H9 (cell line): ENCODE measurements around the gene CEACAM5. TPM values are rescaled to one million over a fixed set of nuclear protein-coding genes. Genes with fewer than 3 reads are reported as not detected.

Experiments used
- DNase-seq: peaks from one replicate; pipeline ENCODE4 v3.0.0-alpha.2; 2017
- H2AFZ ChIP-seq: one replicate; pipeline ENCODE4 v1.6.1; 2013; ENCODE audit warnings: mild to moderate bottlenecking, low read length, control low read depth, moderate library complexity
- H2AK5ac ChIP-seq: 2 replicates; pipeline ENCODE4 v1.6.1; 2013; ENCODE audit warnings: low read length, control low read depth, mixed read lengths; ENCODE audit not compliant: insufficient read length
- H2BK120ac ChIP-seq: one replicate; pipeline ENCODE4 v1.6.1; 2013; ENCODE audit warnings: low read depth, mild to moderate bottlenecking, low read length, control low read depth, inconsistent platforms; ENCODE audit not compliant: poor library complexity, severe bottlenecking
- H2BK12ac ChIP-seq: 2 replicates; pipeline ENCODE4 v1.6.1; 2013; ENCODE audit warnings: low read length, control low read depth, mixed read lengths, low read depth; ENCODE audit not compliant: insufficient read length
- H2BK15ac ChIP-seq: 2 replicates; pipeline ENCODE4 v1.6.1; 2013; ENCODE audit warnings: low read depth, low read length, control low read depth
- H2BK20ac ChIP-seq: one replicate; pipeline ENCODE4 v1.6.1; 2013; ENCODE audit warnings: low read depth, mild to moderate bottlenecking, low read length, control low read depth, inconsistent platforms; ENCODE audit not compliant: poor library complexity, severe bottlenecking
- H2BK5ac ChIP-seq: 2 replicates; pipeline ENCODE4 v1.6.1; 2013; ENCODE audit warnings: low read length, control low read depth, mixed read lengths; ENCODE audit not compliant: insufficient read length
- H3K14ac ChIP-seq: 2 replicates; pipeline ENCODE4 v1.6.1; 2013; ENCODE audit warnings: low read length, control low read depth; ENCODE audit not compliant: insufficient read depth
- H3K18ac ChIP-seq: 2 replicates; pipeline ENCODE4 v1.6.1; 2013; ENCODE audit warnings: low read depth, mild to moderate bottlenecking, mixed read lengths, low read length, control low read depth; ENCODE audit not compliant: insufficient read length
- H3K23ac ChIP-seq: 2 replicates; pipeline ENCODE4 v1.6.1; 2013; ENCODE audit warnings: low read length, control low read depth, mixed read lengths, low read depth; ENCODE audit not compliant: insufficient read length
- H3K23me2 ChIP-seq: 2 replicates; pipeline ENCODE4 v1.6.1; 2013; ENCODE audit warnings: low read depth, mild to moderate bottlenecking, mixed read lengths, low read length, control low read depth; ENCODE audit not compliant: insufficient read length, poor library complexity, severe bottlenecking
- H3K27ac ChIP-seq: 2 replicates; pipeline ENCODE4 v1.5.1; 2013; ENCODE audit warnings: low read length, control low read depth, mixed read lengths, low read depth; ENCODE audit not compliant: insufficient read length
- H3K27me3 ChIP-seq: 2 replicates; pipeline ENCODE4 v1.6.1; 2013; ENCODE audit warnings: low read length, control low read depth, inconsistent platforms; ENCODE audit not compliant: insufficient read depth
- H3K4ac ChIP-seq: 2 replicates; pipeline ENCODE4 v1.6.1; 2013; ENCODE audit warnings: low read depth, mild to moderate bottlenecking, control low read depth, inconsistent platforms, low read length, moderate library complexity
- H3K4me1 ChIP-seq: 2 replicates; pipeline ENCODE4 v1.6.1; 2013; ENCODE audit warnings: low read length, control low read depth, inconsistent platforms; ENCODE audit not compliant: insufficient read depth
- H3K4me2 ChIP-seq: 2 replicates; pipeline ENCODE4 v1.6.1; 2013; ENCODE audit warnings: low read length, control low read depth, mixed read lengths; ENCODE audit not compliant: insufficient read length, insufficient read depth
- H3K56ac ChIP-seq: 2 replicates; pipeline ENCODE4 v1.6.1; 2013; ENCODE audit warnings: low read depth, mild to moderate bottlenecking, mixed read lengths, low read length, control low read depth; ENCODE audit not compliant: insufficient read length
- H3K79me1 ChIP-seq: 2 replicates; pipeline ENCODE4 v1.6.1; 2013; ENCODE audit warnings: low read depth, mild to moderate bottlenecking, moderate library complexity, low read length, control low read depth, inconsistent platforms; ENCODE audit not compliant: insufficient read depth, poor library complexity, severe bottlenecking
- H3K79me2 ChIP-seq: 2 replicates; pipeline ENCODE4 v1.6.1; 2013; ENCODE audit warnings: low read length, control low read depth, inconsistent platforms; ENCODE audit not compliant: insufficient read depth
- H3K9ac ChIP-seq: 2 replicates; pipeline ENCODE4 v1.6.1; 2013; ENCODE audit warnings: low read length, control low read depth, mixed read lengths; ENCODE audit not compliant: insufficient read length; ENCODE audit errors: extremely low read depth
- H3K9me3 ChIP-seq: one replicate; pipeline ENCODE4 v1.6.1; 2013; ENCODE audit warnings: low read depth, low read length, inconsistent platforms; ENCODE audit not compliant: control insufficient read depth
- H3T11ph ChIP-seq: one replicate; pipeline ENCODE4 v1.6.1; 2013; ENCODE audit warnings: mild to moderate bottlenecking, low read length, control low read depth, inconsistent platforms
- H4K20me1 ChIP-seq: one replicate; pipeline ENCODE4 v1.6.1; 2013; ENCODE audit not compliant: control insufficient read depth, insufficient read length, insufficient read depth
- H4K5ac ChIP-seq: 2 replicates; pipeline ENCODE4 v1.6.1; 2013; ENCODE audit warnings: low read depth, mild to moderate bottlenecking, mixed read lengths, low read length, control low read depth; ENCODE audit not compliant: insufficient read length
- H4K8ac ChIP-seq: replicated peaks from 2 replicates; pipeline ENCODE4 v1.6.1; 2013; ENCODE audit warnings: low read length, control low read depth, mixed read lengths, low read depth; ENCODE audit not compliant: insufficient read length
- H4K91ac ChIP-seq: 2 replicates; pipeline ENCODE4 v1.6.1; 2013; ENCODE audit warnings: low read depth, mild to moderate bottlenecking, moderate library complexity, mixed read lengths, low read length, control low read depth; ENCODE audit not compliant: insufficient read length
- H3K27ac Mint-ChIP-seq, 3 experiments: 2 replicates in 2 of 3; 3 replicates in 1 of 3; pipeline ENCODE4 v1.8.0; 2020 to 2021; ENCODE audit warnings: mixed read lengths in 3 of 3, mild to moderate bottlenecking in 1 of 3, moderate library complexity in 1 of 3
- H3K27me3 Mint-ChIP-seq: 2 replicates; pipeline ENCODE4 v1.8.0; 2021; ENCODE audit warnings: low read depth, mild to moderate bottlenecking, moderate library complexity, mixed read lengths
- H3K36me3 Mint-ChIP-seq, 3 experiments: 2 replicates in 2 of 3; 3 replicates in 1 of 3; pipeline ENCODE4 v1.8.0; 2020 to 2021; ENCODE audit warnings: low read depth in 3 of 3, mixed read lengths in 3 of 3; ENCODE audit not compliant: insufficient read depth in 1 of 3
- H3K4me1 Mint-ChIP-seq, 2 experiments: 2 replicates each; pipeline ENCODE4 v1.8.0; 2020; ENCODE audit warnings: mixed read lengths in 2 of 2
- H3K4me3 Mint-ChIP-seq, 2 experiments: 2 replicates in 1 of 2; 3 replicates in 1 of 2; pipeline ENCODE4 v1.8.0; 2020 to 2021; ENCODE audit warnings: mild to moderate bottlenecking in 2 of 2, mixed read lengths in 2 of 2, moderate library complexity in 1 of 2
- H3K9me3 Mint-ChIP-seq, 2 experiments: 2 replicates in 1 of 2; 3 replicates in 1 of 2; pipeline ENCODE4 v1.8.0; 2020; ENCODE audit warnings: mild to moderate bottlenecking in 2 of 2, mixed read lengths in 2 of 2, moderate library complexity in 1 of 2
- WGBS: extraction: QIAGEN DNeasy Blood & Tissue Kit; methylation state at CpG from one replicate; pipeline ENCODE4 v1.1.7; 2013; ENCODE audit warnings: missing lambda C conversion rate, low lambda C conversion rate, mixed read lengths; ENCODE audit not compliant: insufficient read length; ENCODE audit errors: extremely low coverage; 5-methylcytosine and 5-hydroxymethylcytosine counted together
- total RNA-seq: library from RNA; stranded (reverse); gene quantifications from 2 replicates; pipeline ENCODE4 v1.2.1, GENCODE V29; 2021
- TF ChIP-seq, protein P1 (sequence below): fragments of 200-600 bp; sonication (generic); conservative IDR thresholded peaks from 3 replicates; pipeline ENCODE4 v1.8.0; 2021; ENCODE audit warnings: antibody characterized with exemption, mild to moderate bottlenecking

Gene CEACAM5
- total RNA-seq, 1 experiment from 2014 or later = not detected

DNA sequence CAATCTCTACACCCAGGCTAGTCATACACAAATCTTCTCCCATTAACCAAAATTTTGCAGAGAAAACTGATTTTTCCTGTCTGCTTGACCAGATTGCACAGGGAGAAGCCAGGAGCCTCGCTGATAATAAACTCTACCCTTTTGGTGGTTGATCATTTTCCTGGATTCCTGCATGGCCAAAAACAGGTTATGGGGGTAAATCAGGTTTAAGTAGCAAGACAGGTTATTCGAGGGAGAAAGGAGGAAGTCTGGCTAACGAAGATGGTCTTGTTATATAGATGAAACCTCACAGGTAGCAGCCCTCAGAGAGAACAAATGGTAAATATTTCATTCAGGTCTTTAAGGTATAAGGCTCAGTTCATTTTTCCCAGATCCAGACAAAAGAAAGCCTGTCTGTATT, 30.9 kb downstream of the CEACAM5 start:
- WGBS = no CpG with 5 or more reads among the region's 3 CpGs
- H2BK5ac ChIP-seq = no peak overlapping the region
- H3K27me3 Mint-ChIP-seq = no peaks in the 10 kb centered on the region; the same call in 1 of the 2 replicates
- no peak overlapping the region for H2BK20ac ChIP-seq
- H4K20me1 ChIP-seq = no peaks in the 10 kb centered on the region
- no peak overlapping the region for H3K27ac ChIP-seq
- H2AFZ ChIP-seq = no peak overlapping the region
- H3K4me1 ChIP-seq = no peaks in the 10 kb centered on the region
- H4K5ac ChIP-seq = no peak overlapping the region
- H3K79me1 ChIP-seq = no peaks in the 10 kb centered on the region
- H2AK5ac ChIP-seq = no peak overlapping the region
- peaks cover 19% of the 10 kb centered on the region for H3K9me3 ChIP-seq
- no peak overlapping the region for H3K4ac ChIP-seq
- H3K27ac Mint-ChIP-seq = no peak overlapping the region
- H3K27me3 ChIP-seq = no peaks in the 10 kb centered on the region
- no peak overlapping the region for H4K91ac ChIP-seq
- no peak overlapping the region for H3K18ac ChIP-seq
- H3K4me2 ChIP-seq = no peak overlapping the region
- peaks cover 75 to 94% of the 10 kb centered on the region in 2 experiments for H3K9me3 Mint-ChIP-seq
- no peak overlapping the region for H2BK12ac ChIP-seq
- H3K56ac ChIP-seq = no peak overlapping the region
- peaks cover 0 to 18% (median 0%) of the 10 kb centered on the region in 3 experiments; a peak in 2 of 7 replicates for H3K36me3 Mint-ChIP-seq
- H4K8ac ChIP-seq = no peak overlapping the region
- DNase-seq = no peak
- no peak overlapping the region for H3K9ac ChIP-seq
- no peaks in the 10 kb centered on the region for H3K23me2 ChIP-seq
- H2BK15ac ChIP-seq = no peak overlapping the region
- H3K79me2 ChIP-seq = no peaks in the 10 kb centered on the region
- H3K4me1 Mint-ChIP-seq = no peaks in the 10 kb centered on the region
- no peak overlapping the region for H3K23ac ChIP-seq
- H3T11ph ChIP-seq = no peak overlapping the region
- TF ChIP-seq, protein P1, sequence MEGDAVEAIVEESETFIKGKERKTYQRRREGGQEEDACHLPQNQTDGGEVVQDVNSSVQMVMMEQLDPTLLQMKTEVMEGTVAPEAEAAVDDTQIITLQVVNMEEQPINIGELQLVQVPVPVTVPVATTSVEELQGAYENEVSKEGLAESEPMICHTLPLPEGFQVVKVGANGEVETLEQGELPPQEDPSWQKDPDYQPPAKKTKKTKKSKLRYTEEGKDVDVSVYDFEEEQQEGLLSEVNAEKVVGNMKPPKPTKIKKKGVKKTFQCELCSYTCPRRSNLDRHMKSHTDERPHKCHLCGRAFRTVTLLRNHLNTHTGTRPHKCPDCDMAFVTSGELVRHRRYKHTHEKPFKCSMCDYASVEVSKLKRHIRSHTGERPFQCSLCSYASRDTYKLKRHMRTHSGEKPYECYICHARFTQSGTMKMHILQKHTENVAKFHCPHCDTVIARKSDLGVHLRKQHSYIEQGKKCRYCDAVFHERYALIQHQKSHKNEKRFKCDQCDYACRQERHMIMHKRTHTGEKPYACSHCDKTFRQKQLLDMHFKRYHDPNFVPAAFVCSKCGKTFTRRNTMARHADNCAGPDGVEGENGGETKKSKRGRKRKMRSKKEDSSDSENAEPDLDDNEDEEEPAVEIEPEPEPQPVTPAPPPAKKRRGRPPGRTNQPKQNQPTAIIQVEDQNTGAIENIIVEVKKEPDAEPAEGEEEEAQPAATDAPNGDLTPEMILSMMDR = no peak
- H3K4me3 Mint-ChIP-seq = no peak overlapping the region
- H3K14ac ChIP-seq = no peak overlapping the region
- no peak overlapping the region for H2BK120ac ChIP-seq
